ENCODE measurements around the gene CYP3A7. TPM values are rescaled to one million over a fixed set of nuclear protein-coding genes. Genes with fewer than 3 reads are reported as not detected.
"Not testable (repeated sequence)": the region's sequence is repeated elsewhere in the genome, so short reads cannot be mapped to it uniquely, and the experiment has no call there.

Gene CYP3A7
- total RNA-seq, 2 donors from 2014 or later: not detected

GRCh38 chr7:99748846-99749579 lies 14.0 kb upstream of the CYP3A7 start:
- intact Hi-C loops (cut with DNase I): no loop called here
- DNase-seq: no peak

GRCh38 chr7:99746915-99747314 lies 11.9 kb upstream of the CYP3A7 start:
- intact Hi-C loops (cut with DNase I); H3K4me3 ChIP-seq: not testable (repeated sequence)

More at GRCh38 chr7:99748846-99749579, 14.0 kb upstream of the CYP3A7 start:
- no peak overlapping the region for H3K4me3 ChIP-seq
- no peak overlapping the region for H3K27ac ChIP-seq
- no peaks in the 10 kb centered on the region for H3K36me3 ChIP-seq
- no peak overlapping the region for H3K9ac ChIP-seq (ENCODE audit: low read depth in 2 of 2, low read length in 2 of 2)
- H3K9me3 ChIP-seq: no peaks in the 10 kb centered on the region
- H3K27me3 ChIP-seq: no peaks in the 10 kb centered on the region
- TF ChIP-seq CTCF (IDR thresholded peaks at IDR 0.05): no peak
- no peaks in the 10 kb centered on the region for H3K4me1 ChIP-seq

GRCh38 chr7:99745395-99745794 lies 10.4 kb upstream of the CYP3A7 start:
- H3K4me3 ChIP-seq; DNase-seq; H3K4me1 ChIP-seq; H3K9me3 ChIP-seq; H3K27ac ChIP-seq; intact Hi-C loops (cut with DNase I); H3K27me3 ChIP-seq; H3K36me3 ChIP-seq; H3K9ac ChIP-seq (ENCODE audit: low read depth in 2 of 2, low read length in 2 of 2): not testable (repeated sequence)

More at GRCh38 chr7:99746915-99747314, 11.9 kb upstream of the CYP3A7 start:
- DNase-seq; H3K4me1 ChIP-seq; H3K9me3 ChIP-seq; H3K9ac ChIP-seq (ENCODE audit: low read depth in 2 of 2, low read length in 2 of 2); H3K36me3 ChIP-seq; H3K27ac ChIP-seq; H3K27me3 ChIP-seq: not testable (repeated sequence)

- Histone ChIP-seq H3K9ac (ENCODE audit: low read depth in 2 of 2, low read length in 2 of 2) (no peak overlapping the region), H3K27ac (no peak overlapping the region), H3K4me3 (no peak overlapping the region), H3K36me3 (no peaks in the 10 kb centered on the region), H3K9me3 (no peaks in the 10 kb centered on the region), H3K27me3 (no peaks in the 10 kb centered on the region), H3K4me1 (no peaks in the 10 kb centered on the region)
- intact Hi-C loops (cut with DNase I): no loop called here
- TF ChIP-seq CTCF (IDR thresholded peaks at IDR 0.05): no peak
- DNase-seq: no peak
These were observed 7.9 kb upstream of the CYP3A7 start for GRCh38 chr7:99742737-99743394.

- H3K36me3 ChIP-seq: no peaks in the 10 kb centered on the region
- H3K27me3 ChIP-seq: no peaks in the 10 kb centered on the region
- H3K4me1 ChIP-seq: no peaks in the 10 kb centered on the region
- DNase-seq: no peak
- H3K9me3 ChIP-seq: no peaks in the 10 kb centered on the region
- no peak overlapping the region for H3K27ac ChIP-seq
- no peak overlapping the region for H3K9ac ChIP-seq (ENCODE audit: low read depth in 2 of 2, low read length in 2 of 2)
- TF ChIP-seq CTCF (IDR thresholded peaks at IDR 0.05): no peak
- intact Hi-C loops (cut with DNase I): no loop called here
- no peak overlapping the region for H3K4me3 ChIP-seq
These were observed 6.4 kb upstream of the CYP3A7 start for GRCh38 chr7:99741441-99741795.

- no peaks in the 10 kb centered on the region for H3K4me1 ChIP-seq
- H3K9me3 ChIP-seq: no peaks in the 10 kb centered on the region
- no peaks in the 10 kb centered on the region for H3K27me3 ChIP-seq
- intact Hi-C loops (cut with DNase I): no loop called here
- H3K27ac ChIP-seq: no peak overlapping the region
- no peak for DNase-seq
- no peak overlapping the region for H3K4me3 ChIP-seq
- H3K9ac ChIP-seq (ENCODE audit: low read depth in 2 of 2, low read length in 2 of 2): no peak overlapping the region
- no peaks in the 10 kb centered on the region for H3K36me3 ChIP-seq
- TF ChIP-seq CTCF (IDR thresholded peaks at IDR 0.05): no peak
These were observed 5.8 kb upstream of the CYP3A7 start for GRCh38 chr7:99740573-99741440.

Measured in colonic mucosa (tissue), 4 donors.